ENCODE data around the gene TMEM121. TPM values are rescaled to one million over a fixed set of nuclear protein-coding genes. Genes with fewer than 3 reads are reported as not detected.

TMEM121 gene
- polyA plus RNA-seq, 3 donors, result 0.08 to 0.11 TPM; not detected in 1

DNA sequence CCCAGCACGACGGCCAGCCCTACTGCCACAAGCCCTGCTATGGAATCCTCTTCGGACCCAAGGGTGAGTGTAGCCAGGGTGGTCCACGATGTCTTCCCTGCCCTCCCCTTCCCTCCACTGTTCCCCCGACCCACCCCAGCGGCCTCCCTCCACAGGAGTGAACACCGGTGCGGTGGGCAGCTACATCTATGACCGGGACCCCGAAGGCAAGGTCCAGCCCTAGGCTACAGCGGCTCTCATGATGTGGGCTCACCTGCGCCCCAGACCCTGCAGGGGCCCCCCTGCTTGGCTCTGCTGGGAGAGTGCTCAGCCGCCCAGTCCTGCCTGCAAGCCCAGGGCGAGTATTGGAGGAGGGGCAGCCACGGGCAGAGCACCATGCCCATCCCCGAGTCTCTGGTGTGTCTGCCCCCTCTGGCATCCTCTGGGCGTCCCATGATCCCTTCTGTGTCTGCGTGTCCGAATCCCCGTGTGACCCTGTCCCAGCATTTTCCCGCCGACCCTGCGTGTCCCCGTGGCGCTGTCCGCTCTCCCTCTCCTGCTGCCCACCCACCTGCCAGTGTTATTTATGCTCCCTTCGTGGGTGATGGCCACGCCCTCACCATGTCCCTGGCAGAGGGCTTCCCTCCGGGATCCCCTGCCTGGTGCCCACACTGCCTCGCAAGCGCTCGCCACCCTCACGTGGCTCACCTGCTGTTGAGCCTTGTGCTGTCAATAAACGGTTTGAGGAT is 46.8 kb upstream of the TMEM121 start:
- no peak overlapping the region for H3K9ac ChIP-seq (ENCODE audit: insufficient read depth, low read length, poor library complexity, severe bottlenecking)
- peaks cover 7% of the 10 kb centered on the region for H4K20me1 ChIP-seq (ENCODE audit: insufficient read depth, low read length)
- H3K4me3 Mint-ChIP-seq, result peak overlapping the region in 1 of 2 donors; percentile 88
- no peak for DNase-seq
- H3K9me3 Mint-ChIP-seq, result peaks cover 5 to 25% (median 15%) of the 10 kb centered on the region in 7 donors
- H2AFZ ChIP-seq (ENCODE audit: insufficient read depth, low read depth, low read length, poor library complexity, severe bottlenecking), result no peak overlapping the region
- no peak overlapping the region for H3K4me3 ChIP-seq (replicated peaks in 1 of 3; ENCODE audit: low read depth in 2 of 3, low read length in 3 of 3)
- H3K4me1 Mint-ChIP-seq, result peaks cover 42% of the 10 kb centered on the region
- peaks cover 23 to 66% of the 10 kb centered on the region in 2 donors for H3K27me3 ChIP-seq (ENCODE audit: control insufficient read depth in 2 of 2, insufficient read depth in 2 of 2, low read length in 2 of 2)
- no peaks in the 10 kb centered on the region for H3K36me3 ChIP-seq (replicated peaks in 1 of 2; ENCODE audit: control insufficient read depth in 1 of 2, insufficient read depth in 2 of 2, low read length in 2 of 2)
- peaks cover 9 to 27% of the 10 kb centered on the region in 2 donors for H3K9me3 ChIP-seq (replicated peaks in 1 of 2; ENCODE audit: control insufficient read depth in 1 of 2, insufficient read depth in 1 of 2, low read length in 2 of 2)
- peaks cover 43 to 58% of the 10 kb centered on the region in 2 donors for H3K4me1 ChIP-seq (ENCODE audit: control insufficient read depth in 1 of 2, insufficient read depth in 2 of 2, low read length in 2 of 2)
- H3K27ac Mint-ChIP-seq, result peak overlapping the region in 4 of 7 donors; percentile 38 to 99 (median 67)
- H3K27ac ChIP-seq (ENCODE audit: low read depth in 1 of 2, low read length in 2 of 2), result no peak overlapping the region
- intact Hi-C loops (cut with micrococcal nuclease), result loop anchor here (2.0 to 10.0 kb wide), 3 partner anchors 81 to 415 kb away; partner anchors contain the start of genes GPR132 (in 1 of the 2) and TEX22 (in 1 of the 2)
- H3K27me3 Mint-ChIP-seq (ENCODE audit: low read depth in 3 of 3), result peaks cover 47 to 83% (median 54%) of the 10 kb centered on the region in 3 donors
- TF ChIP-seq, protein P1, sequence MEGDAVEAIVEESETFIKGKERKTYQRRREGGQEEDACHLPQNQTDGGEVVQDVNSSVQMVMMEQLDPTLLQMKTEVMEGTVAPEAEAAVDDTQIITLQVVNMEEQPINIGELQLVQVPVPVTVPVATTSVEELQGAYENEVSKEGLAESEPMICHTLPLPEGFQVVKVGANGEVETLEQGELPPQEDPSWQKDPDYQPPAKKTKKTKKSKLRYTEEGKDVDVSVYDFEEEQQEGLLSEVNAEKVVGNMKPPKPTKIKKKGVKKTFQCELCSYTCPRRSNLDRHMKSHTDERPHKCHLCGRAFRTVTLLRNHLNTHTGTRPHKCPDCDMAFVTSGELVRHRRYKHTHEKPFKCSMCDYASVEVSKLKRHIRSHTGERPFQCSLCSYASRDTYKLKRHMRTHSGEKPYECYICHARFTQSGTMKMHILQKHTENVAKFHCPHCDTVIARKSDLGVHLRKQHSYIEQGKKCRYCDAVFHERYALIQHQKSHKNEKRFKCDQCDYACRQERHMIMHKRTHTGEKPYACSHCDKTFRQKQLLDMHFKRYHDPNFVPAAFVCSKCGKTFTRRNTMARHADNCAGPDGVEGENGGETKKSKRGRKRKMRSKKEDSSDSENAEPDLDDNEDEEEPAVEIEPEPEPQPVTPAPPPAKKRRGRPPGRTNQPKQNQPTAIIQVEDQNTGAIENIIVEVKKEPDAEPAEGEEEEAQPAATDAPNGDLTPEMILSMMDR (IDR thresholded peaks at IDR 0.05), result no peak
- H3K79me2 ChIP-seq (ENCODE audit: insufficient read depth, low read length), result no peaks in the 10 kb centered on the region
- 52% methylated on average over 34 of the region's 34 CpGs for WGBS (ENCODE audit: insufficient coverage)
- peaks cover 4 to 7% of the 10 kb centered on the region in 2 donors for H3K36me3 Mint-ChIP-seq
- no peak overlapping the region for H3K4me2 ChIP-seq (replicated peaks; ENCODE audit: extremely low read depth, low read length, poor library complexity, severe bottlenecking)

DNA sequence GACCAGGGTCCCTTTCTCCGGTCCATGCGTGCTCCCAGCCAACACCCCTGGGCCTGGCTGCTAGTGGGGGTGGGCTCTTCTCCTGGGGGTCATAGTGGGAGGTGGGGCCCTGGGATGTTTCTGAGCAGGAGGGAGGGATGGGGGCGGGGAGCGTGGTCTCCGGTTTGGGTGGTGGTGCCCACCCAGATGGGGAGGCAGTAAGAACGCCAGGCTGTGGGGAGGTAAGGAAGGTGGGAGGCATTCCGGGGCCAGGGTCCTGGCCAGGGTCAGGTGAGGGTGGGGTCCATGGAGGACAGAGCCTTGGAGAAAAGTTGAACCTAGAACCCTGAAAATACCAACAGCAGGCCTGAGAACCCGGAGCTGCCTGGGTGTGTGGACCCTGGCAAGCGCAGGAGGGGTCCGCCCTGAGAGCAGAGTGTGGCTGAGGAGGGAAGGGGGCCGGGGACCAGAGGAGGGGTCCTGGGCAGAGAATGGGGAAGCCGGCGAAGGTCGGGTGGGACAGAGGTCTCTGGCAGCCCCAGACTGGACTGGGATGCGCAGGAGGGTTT is 46.1 kb upstream of the TMEM121 start:
- Histone ChIP-seq H3K9me3 (replicated peaks in 1 of 2; ENCODE audit: control insufficient read depth in 1 of 2, insufficient read depth in 1 of 2, low read length in 2 of 2) (peaks cover 9 to 25% of the 10 kb centered on the region in 2 donors), H3K79me2 (ENCODE audit: insufficient read depth, low read length) (no peaks in the 10 kb centered on the region), H3K9ac (ENCODE audit: insufficient read depth, low read length, poor library complexity, severe bottlenecking) (no peak overlapping the region), H3K36me3 (replicated peaks in 1 of 2; ENCODE audit: control insufficient read depth in 1 of 2, insufficient read depth in 2 of 2, low read length in 2 of 2) (no peaks in the 10 kb centered on the region), H3K4me3 (replicated peaks in 1 of 3; ENCODE audit: low read depth in 2 of 3, low read length in 3 of 3) (no peak overlapping the region), H3K27me3 (ENCODE audit: control insufficient read depth in 2 of 2, insufficient read depth in 2 of 2, low read length in 2 of 2) (peaks cover 19 to 70% of the 10 kb centered on the region in 2 donors), H3K27ac (ENCODE audit: low read depth in 1 of 2, low read length in 2 of 2) (no peak overlapping the region), H2AFZ (ENCODE audit: insufficient read depth, low read depth, low read length, poor library complexity, severe bottlenecking) (no peak overlapping the region), H4K20me1 (ENCODE audit: insufficient read depth, low read length) (peaks cover 7% of the 10 kb centered on the region), H3K4me2 (replicated peaks; ENCODE audit: extremely low read depth, low read length, poor library complexity, severe bottlenecking) (peak overlapping the region; percentile 79), H3K4me1 (ENCODE audit: control insufficient read depth in 1 of 2, insufficient read depth in 2 of 2, low read length in 2 of 2) (peaks cover 45 to 58% of the 10 kb centered on the region in 2 donors)
- Mint-ChIP-seq H3K9me3 (peaks cover 5 to 27% (median 17%) of the 10 kb centered on the region in 7 donors), H3K4me3 (peak overlapping the region in 1 of 2 donors; percentile 88), H3K4me1 (peaks cover 46% of the 10 kb centered on the region), H3K36me3 (peaks cover 5 to 8% of the 10 kb centered on the region in 2 donors), H3K27me3 (ENCODE audit: low read depth in 3 of 3) (peaks cover 53 to 86% (median 58%) of the 10 kb centered on the region in 3 donors), H3K27ac (peak overlapping the region in 5 of 7 donors; percentile 46 to 99 (median 99))
- intact Hi-C loops (cut with micrococcal nuclease), result loop anchor here (2.0 to 10.0 kb wide), 3 partner anchors 81 to 415 kb away; partner anchors contain the start of genes GPR132 (in 1 of the 2) and TEX22 (in 1 of the 2)
- TF ChIP-seq, protein P1 (IDR thresholded peaks at IDR 0.05), result no peak
- 47% methylated on average over 10 of the region's 15 CpGs for WGBS (ENCODE audit: insufficient coverage)
- no peak for DNase-seq

Measured in CD14-positive monocyte (primary cell).